Fibroblast of the aortic adventitia (primary cell): ENCODE measurements around the gene NTN4. TPM values are rescaled to one million over a fixed set of nuclear protein-coding genes. Genes with fewer than 3 reads are reported as not detected.

Experiments used
- DNase-seq: peaks from one replicate; pipeline ENCODE4 v3.0.0-alpha.2; 2010; ENCODE audit warnings: low read depth
- H3K4me3 ChIP-seq: 2 replicates; pipeline ENCODE4 v1.5.1; 2011; ENCODE audit warnings: low read depth, mild to moderate bottlenecking, control low read depth, low read length, moderate library complexity
- CTCF ChIP-seq: IDR thresholded peaks from 2 replicates; pipeline ENCODE4 v1.5.1; 2011; ENCODE audit warnings: mild to moderate bottlenecking, low read length, control low read depth, inconsistent platforms; ENCODE audit not compliant: insufficient read depth
- total RNA-seq: library from RNA; depleted of rRNA; stranded (reverse); fragments of >200 nt; gene quantifications from 2 replicates; pipeline ENCODE4 v1.2.3, GENCODE V29; 2012; ENCODE audit warnings: low replicate concordance

NTN4 gene
- total RNA-seq, 1 donor = 71.8 TPM

GRCh38 chr12:95633049-95633731, 157.4 kb downstream of the NTN4 start:
- TF ChIP-seq CTCF = no peak
- DNase-seq = peak; percentile 85
- no peak overlapping the region for H3K4me3 ChIP-seq

- DNase-seq = no peak
- H3K4me3 ChIP-seq = no peak overlapping the region
- no peak for TF ChIP-seq CTCF
Observed at GRCh38 chr12:95630496-95630895, 160.1 kb downstream of the NTN4 start.

GRCh38 chr12:95629392-95629791, 161.2 kb downstream of the NTN4 start:
- TF ChIP-seq CTCF = no peak
- no peak for DNase-seq
- no peak overlapping the region for H3K4me3 ChIP-seq

GRCh38 chr12:95626854-95627253, 163.7 kb downstream of the NTN4 start:
- no peak for DNase-seq
- no peak for TF ChIP-seq CTCF
- H3K4me3 ChIP-seq = no peak overlapping the region

GRCh38 chr12:95625012-95625411, 165.6 kb downstream of the NTN4 start:
- no peak for DNase-seq

GRCh38 chr12:95624589-95624988, 166.0 kb downstream of the NTN4 start:
- peak; percentile 42 for DNase-seq
- TF ChIP-seq CTCF = no peak
- H3K4me3 ChIP-seq = no peak overlapping the region

More at GRCh38 chr12:95625012-95625411, 165.6 kb downstream of the NTN4 start:
- H3K4me3 ChIP-seq = no peak overlapping the region
- TF ChIP-seq CTCF = no peak
